ENCODE data around the gene DYNLL1. TPM values are rescaled to one million over a fixed set of nuclear protein-coding genes. Genes with fewer than 3 reads are reported as not detected.
"Not testable (repeated sequence)": the region's sequence is repeated elsewhere in the genome, so short reads cannot be mapped to it uniquely, and the experiment has no call there.

DYNLL1 gene
- total RNA-seq, 1 donor from 2014 or later = 249 TPM

GRCh38 chr12:120529641-120530417, 33.9 kb downstream of the DYNLL1 start:
- Mint-ChIP-seq H3K27ac (peak overlapping the region; percentile 100), H3K4me1 (peaks cover 12% of the 10 kb centered on the region), H3K27me3 (ENCODE audit: low read depth) (no peaks in the 10 kb centered on the region), H3K9me3 (no peaks in the 10 kb centered on the region), H3K36me3 (no peaks in the 10 kb centered on the region), H3K4me3 (peak overlapping the region; percentile 100)
- DNase-seq (ENCODE audit: low spot score in 2 of 2, unreplicated experiment in 2 of 2) = no peak
- TF ChIP-seq CTCF (IDR thresholded peaks at IDR 0.05; ENCODE audit: unreplicated experiment) = no peak

GRCh38 chr12:120530418-120530761, 34.5 kb downstream of the DYNLL1 start:
- H3K4me3 Mint-ChIP-seq; H3K9me3 Mint-ChIP-seq; DNase-seq (ENCODE audit: low spot score in 2 of 2, unreplicated experiment in 2 of 2); H3K27me3 Mint-ChIP-seq (ENCODE audit: low read depth); H3K36me3 Mint-ChIP-seq; H3K27ac Mint-ChIP-seq: not testable (repeated sequence)
- H3K4me1 Mint-ChIP-seq = peaks cover 15% of the 10 kb centered on the region

- Mint-ChIP-seq H3K27ac (no peak overlapping the region), H3K27me3 (ENCODE audit: low read depth) (no peaks in the 10 kb centered on the region), H3K4me3 (no peak overlapping the region), H3K36me3 (no peaks in the 10 kb centered on the region), H3K4me1 (peaks cover 36% of the 10 kb centered on the region), H3K9me3 (no peaks in the 10 kb centered on the region)
- no peak for DNase-seq (ENCODE audit: low spot score in 2 of 2, unreplicated experiment in 2 of 2)
- no peak for TF ChIP-seq CTCF (IDR thresholded peaks at IDR 0.05; ENCODE audit: unreplicated experiment)
These were observed 36.9 kb downstream of the DYNLL1 start for GRCh38 chr12:120532701-120533238.

GRCh38 chr12:120534203-120534702, 38.3 kb downstream of the DYNLL1 start, which contains the start of gene RNF10:
Gene RNF10 (plus strand): TSS chr12:120534356. CDS start chr12:120534812, 456 bp downstream.
- peaks cover 47% of the 10 kb centered on the region for H3K4me1 Mint-ChIP-seq
- TF ChIP-seq CTCF (IDR thresholded peaks at IDR 0.05; ENCODE audit: unreplicated experiment) = no peak
- peak within 1 kb of the TSS; percentile 96 for H3K27ac Mint-ChIP-seq
- H3K27me3 Mint-ChIP-seq (ENCODE audit: low read depth) = no peaks in the 10 kb centered on the region
- no peaks in the 10 kb centered on the region for H3K9me3 Mint-ChIP-seq
- peak within 1 kb of the TSS; percentile 95 for H3K4me3 Mint-ChIP-seq
- DNase-seq (ENCODE audit: low spot score in 2 of 2, unreplicated experiment in 2 of 2) = peak; percentile 43 to 75
- H3K36me3 Mint-ChIP-seq = no peaks in the 10 kb centered on the region

- peak overlapping the region; percentile 96 for H3K27ac Mint-ChIP-seq
- H3K9me3 Mint-ChIP-seq = no peaks in the 10 kb centered on the region
- H3K4me1 Mint-ChIP-seq = peaks cover 45% of the 10 kb centered on the region
- peak overlapping the region; percentile 95 for H3K4me3 Mint-ChIP-seq
- no peak for TF ChIP-seq CTCF (IDR thresholded peaks at IDR 0.05; ENCODE audit: unreplicated experiment)
- no peaks in the 10 kb centered on the region for H3K36me3 Mint-ChIP-seq
- H3K27me3 Mint-ChIP-seq (ENCODE audit: low read depth) = no peaks in the 10 kb centered on the region
- peak; percentile 35 to 72 for DNase-seq (ENCODE audit: low spot score in 2 of 2, unreplicated experiment in 2 of 2)
These were observed 39.1 kb downstream of the DYNLL1 start for GRCh38 chr12:120534703-120535655.
